ENCODE data around the gene SEC16B.

DNA sequence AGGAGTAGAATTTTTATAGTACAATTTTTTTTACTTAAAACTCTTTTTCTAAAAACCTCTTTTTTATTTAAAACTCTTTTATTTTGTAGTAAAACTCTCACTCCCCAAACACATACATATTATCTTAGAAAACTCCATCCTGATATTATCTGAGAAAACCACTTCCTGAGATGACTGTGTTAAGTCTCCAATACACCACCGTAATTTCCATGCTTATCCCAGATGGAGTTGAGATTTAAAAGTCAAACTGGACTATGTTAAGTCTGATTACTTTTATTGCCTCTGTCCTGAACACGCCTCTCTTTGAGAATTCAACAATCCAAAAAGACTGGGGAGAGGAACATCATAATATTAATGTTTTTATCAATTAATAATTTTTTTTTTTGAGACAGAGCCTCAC lies 3.7 kb downstream of the SEC16B start:
- no peak for TF ChIP-seq POLR2A (IDR thresholded peaks at IDR 0.05)
- TF ChIP-seq, protein P1, sequence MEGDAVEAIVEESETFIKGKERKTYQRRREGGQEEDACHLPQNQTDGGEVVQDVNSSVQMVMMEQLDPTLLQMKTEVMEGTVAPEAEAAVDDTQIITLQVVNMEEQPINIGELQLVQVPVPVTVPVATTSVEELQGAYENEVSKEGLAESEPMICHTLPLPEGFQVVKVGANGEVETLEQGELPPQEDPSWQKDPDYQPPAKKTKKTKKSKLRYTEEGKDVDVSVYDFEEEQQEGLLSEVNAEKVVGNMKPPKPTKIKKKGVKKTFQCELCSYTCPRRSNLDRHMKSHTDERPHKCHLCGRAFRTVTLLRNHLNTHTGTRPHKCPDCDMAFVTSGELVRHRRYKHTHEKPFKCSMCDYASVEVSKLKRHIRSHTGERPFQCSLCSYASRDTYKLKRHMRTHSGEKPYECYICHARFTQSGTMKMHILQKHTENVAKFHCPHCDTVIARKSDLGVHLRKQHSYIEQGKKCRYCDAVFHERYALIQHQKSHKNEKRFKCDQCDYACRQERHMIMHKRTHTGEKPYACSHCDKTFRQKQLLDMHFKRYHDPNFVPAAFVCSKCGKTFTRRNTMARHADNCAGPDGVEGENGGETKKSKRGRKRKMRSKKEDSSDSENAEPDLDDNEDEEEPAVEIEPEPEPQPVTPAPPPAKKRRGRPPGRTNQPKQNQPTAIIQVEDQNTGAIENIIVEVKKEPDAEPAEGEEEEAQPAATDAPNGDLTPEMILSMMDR (IDR thresholded peaks at IDR 0.05) = no peak
